Muscle layer of colon (tissue), 2 donors: Measurements from ENCODE around the gene CDH6.

Experiments
- H3K27ac ChIP-seq: one replicate; pipeline ENCODE4 v1.7.0; 2013; ENCODE audit warnings: low read depth, mild to moderate bottlenecking, low read length, moderate library complexity
- H3K27me3 ChIP-seq, 2 donors: one replicate each; pipeline ENCODE4 v1.7.0; 2013; ENCODE audit warnings: low read length in 2 of 2, mild to moderate bottlenecking in 2 of 2; ENCODE audit not compliant: insufficient read depth in 2 of 2, control insufficient read depth in 1 of 2
- H3K36me3 ChIP-seq: one replicate; pipeline ENCODE4 v1.7.0; 2013; ENCODE audit warnings: mild to moderate bottlenecking, low read length; ENCODE audit not compliant: insufficient read depth
- H3K4me1 ChIP-seq: one replicate; pipeline ENCODE4 v1.7.0; 2013; ENCODE audit warnings: mild to moderate bottlenecking, low read length; ENCODE audit not compliant: insufficient read depth
- H3K4me3 ChIP-seq, 2 donors: one replicate each; pipeline ENCODE4 v1.7.0; 2013; ENCODE audit warnings: low read length in 2 of 2, low read depth in 1 of 2, mild to moderate bottlenecking in 1 of 2, moderate library complexity in 1 of 2
- H3K9ac ChIP-seq: one replicate; pipeline ENCODE4 v1.7.0; 2013; ENCODE audit warnings: low read length
- H3K9me3 ChIP-seq: one replicate; pipeline ENCODE4 v1.7.0; 2013; ENCODE audit warnings: mild to moderate bottlenecking, low read length
- donor health status: abdominal sarcoma.
- donor health status: Adenocarcinoma of cecum.

Gene CDH6

GRCh38 chr5:31250201-31250600 is 56.7 kb downstream of the CDH6 start:
- H3K9ac ChIP-seq: no peak overlapping the region
- no peak overlapping the region for H3K27ac ChIP-seq
- H3K9me3 ChIP-seq: no peaks in the 10 kb centered on the region
- no peak overlapping the region for H3K4me3 ChIP-seq
- H3K36me3 ChIP-seq: no peaks in the 10 kb centered on the region
- no peaks in the 10 kb centered on the region for H3K27me3 ChIP-seq
- no peaks in the 10 kb centered on the region for H3K4me1 ChIP-seq

- Histone ChIP-seq H3K4me3 (no peak overlapping the region), H3K9ac (no peak overlapping the region), H3K27me3 (no peaks in the 10 kb centered on the region), H3K36me3 (no peaks in the 10 kb centered on the region), H3K27ac (no peak overlapping the region), H3K4me1 (no peaks in the 10 kb centered on the region), H3K9me3 (no peaks in the 10 kb centered on the region)
Observed at GRCh38 chr5:31251032-31251431, 57.5 kb downstream of the CDH6 start.

- H3K9me3 ChIP-seq: no peaks in the 10 kb centered on the region
- no peaks in the 10 kb centered on the region for H3K36me3 ChIP-seq
- H3K27me3 ChIP-seq: no peaks in the 10 kb centered on the region
- H3K4me3 ChIP-seq: no peak overlapping the region
- no peaks in the 10 kb centered on the region for H3K4me1 ChIP-seq
- H3K27ac ChIP-seq: no peak overlapping the region
- H3K9ac ChIP-seq: no peak overlapping the region
Observed at GRCh38 chr5:31255041-31255440, 61.6 kb downstream of the CDH6 start.

- no peaks in the 10 kb centered on the region for H3K36me3 ChIP-seq
- no peaks in the 10 kb centered on the region for H3K4me1 ChIP-seq
- no peak overlapping the region for H3K9ac ChIP-seq
- H3K4me3 ChIP-seq: no peak overlapping the region
- H3K9me3 ChIP-seq: no peaks in the 10 kb centered on the region
- no peak overlapping the region for H3K27ac ChIP-seq
- no peaks in the 10 kb centered on the region for H3K27me3 ChIP-seq
Observed at GRCh38 chr5:31268256-31268655, 74.8 kb downstream of the CDH6 start.

GRCh38 chr5:31268686-31269085 is 75.2 kb downstream of the CDH6 start:
- no peak overlapping the region for H3K4me3 ChIP-seq
- H3K27ac ChIP-seq: no peak overlapping the region
- H3K9me3 ChIP-seq: no peaks in the 10 kb centered on the region
- no peaks in the 10 kb centered on the region for H3K27me3 ChIP-seq
- H3K9ac ChIP-seq: no peak overlapping the region
- no peaks in the 10 kb centered on the region for H3K4me1 ChIP-seq
- no peaks in the 10 kb centered on the region for H3K36me3 ChIP-seq

GRCh38 chr5:31269259-31269658 is 75.8 kb downstream of the CDH6 start:
- Histone ChIP-seq H3K27ac (no peak overlapping the region), H3K4me3 (no peak overlapping the region), H3K4me1 (no peaks in the 10 kb centered on the region), H3K27me3 (no peaks in the 10 kb centered on the region), H3K9me3 (no peaks in the 10 kb centered on the region), H3K9ac (no peak overlapping the region), H3K36me3 (no peaks in the 10 kb centered on the region)

- Histone ChIP-seq H3K4me3 (no peak overlapping the region), H3K4me1 (no peaks in the 10 kb centered on the region), H3K27me3 (no peaks in the 10 kb centered on the region), H3K27ac (no peak overlapping the region), H3K36me3 (no peaks in the 10 kb centered on the region), H3K9me3 (no peaks in the 10 kb centered on the region), H3K9ac (no peak overlapping the region)
Observed at GRCh38 chr5:31270396-31270795, 76.9 kb downstream of the CDH6 start.

- H3K27ac ChIP-seq: no peak overlapping the region
- H3K36me3 ChIP-seq: no peaks in the 10 kb centered on the region
- H3K4me1 ChIP-seq: no peaks in the 10 kb centered on the region
- H3K9me3 ChIP-seq: no peaks in the 10 kb centered on the region
- no peak overlapping the region for H3K9ac ChIP-seq
- H3K4me3 ChIP-seq: no peak overlapping the region
- H3K27me3 ChIP-seq: no peaks in the 10 kb centered on the region
Observed at GRCh38 chr5:31271567-31271966, 78.1 kb downstream of the CDH6 start.

GRCh38 chr5:31273161-31273560 is 79.7 kb downstream of the CDH6 start:
- H3K27ac ChIP-seq: no peak overlapping the region
- H3K4me3 ChIP-seq: no peak overlapping the region

GRCh38 chr5:31273631-31274378 is 80.3 kb downstream of the CDH6 start:
- Histone ChIP-seq H3K9me3 (no peaks in the 10 kb centered on the region), H3K27ac (no peak overlapping the region), H3K36me3 (no peaks in the 10 kb centered on the region), H3K4me1 (no peaks in the 10 kb centered on the region), H3K9ac (no peak overlapping the region), H3K27me3 (no peaks in the 10 kb centered on the region), H3K4me3 (no peak overlapping the region)

More at GRCh38 chr5:31273161-31273560, 79.7 kb downstream of the CDH6 start:
- no peaks in the 10 kb centered on the region for H3K27me3 ChIP-seq
- H3K36me3 ChIP-seq: no peaks in the 10 kb centered on the region
- H3K4me1 ChIP-seq: no peaks in the 10 kb centered on the region
- H3K9ac ChIP-seq: no peak overlapping the region
- H3K9me3 ChIP-seq: no peaks in the 10 kb centered on the region

- H3K4me1 ChIP-seq: no peaks in the 10 kb centered on the region
- no peaks in the 10 kb centered on the region for H3K27me3 ChIP-seq
- H3K36me3 ChIP-seq: no peaks in the 10 kb centered on the region
- no peaks in the 10 kb centered on the region for H3K9me3 ChIP-seq
- no peak overlapping the region for H3K27ac ChIP-seq
- no peak overlapping the region for H3K4me3 ChIP-seq
- H3K9ac ChIP-seq: no peak overlapping the region
Observed at GRCh38 chr5:31280210-31280609, 86.7 kb downstream of the CDH6 start.

GRCh38 chr5:31283326-31283725 is 89.8 kb downstream of the CDH6 start:
- Histone ChIP-seq H3K4me1 (no peaks in the 10 kb centered on the region), H3K27ac (no peak overlapping the region), H3K4me3 (no peak overlapping the region), H3K27me3 (no peaks in the 10 kb centered on the region), H3K9ac (no peak overlapping the region), H3K9me3 (no peaks in the 10 kb centered on the region), H3K36me3 (no peaks in the 10 kb centered on the region)
